Activated CD8-positive, alpha-beta memory T cell treated with anti-CD3 and anti-CD28 coated beads, Interleukin-2, amount 50 U/mL, for 24 hours (primary cell): Measurements from ENCODE around the gene LCN12.

Source experiments
- DNase-seq: peaks from one replicate; pipeline ENCODE4 v3.0.0-alpha.2; 2020; ENCODE audit errors: extremely low read depth

The LCN12 gene

GRCh38 chr9:136974817-136975535 is 22.9 kb downstream of the LCN12 start:
- no peak for DNase-seq

- DNase-seq, result no peak
Observed at GRCh38 chr9:136975644-136976043, 23.6 kb downstream of the LCN12 start.

- DNase-seq, result no peak
Observed at GRCh38 chr9:136977223-136977622, 25.1 kb downstream of the LCN12 start, which contains the start of gene PTGDS. TSS of gene PTGDS (plus strand) at chr9:136977504. CDS start at chr9:136977579, 75 bp downstream.

GRCh38 chr9:136977649-136978072 is 25.6 kb downstream of the LCN12 start:
- DNase-seq, result no peak

- no peak for DNase-seq
Observed at GRCh38 chr9:136978073-136978864, 26.2 kb downstream of the LCN12 start.

GRCh38 chr9:136978865-136979544 is 26.9 kb downstream of the LCN12 start:
- DNase-seq, result no peak

GRCh38 chr9:136979769-136980587 is 27.9 kb downstream of the LCN12 start:
- no peak for DNase-seq

GRCh38 chr9:136980669-136981478 is 28.8 kb downstream of the LCN12 start:
- no peak for DNase-seq

GRCh38 chr9:136981588-136982231 is 29.6 kb downstream of the LCN12 start:
- no peak for DNase-seq

GRCh38 chr9:136982232-136983051 is 30.4 kb downstream of the LCN12 start, which contains the start of gene LCNL1:
TSS of gene LCNL1 (plus strand) at chr9:136982993. CDS start at chr9:136983587, 594 bp downstream.
- DNase-seq, result no peak

GRCh38 chr9:136983167-136983566 is 31.1 kb downstream of the LCN12 start:
- no peak for DNase-seq

- DNase-seq, result no peak
Observed at GRCh38 chr9:136983656-136984314, 31.7 kb downstream of the LCN12 start.

GRCh38 chr9:136984464-136985026 is 32.5 kb downstream of the LCN12 start:
- DNase-seq, result no peak

GRCh38 chr9:136985027-136985602 is 33.0 kb downstream of the LCN12 start:
- no peak for DNase-seq

GRCh38 chr9:136985853-136986252 is 33.8 kb downstream of the LCN12 start:
- DNase-seq, result no peak

- no peak for DNase-seq
Observed at GRCh38 chr9:136988872-136989271, 36.8 kb downstream of the LCN12 start.

GRCh38 chr9:136990242-136990911 is 38.3 kb downstream of the LCN12 start:
- no peak for DNase-seq
